Activated naive CD4-positive, alpha-beta T cell (primary cell): ENCODE results near the gene SPRED1.

ENCODE experiments used
- DNase-seq, 4 experiments: peaks; one replicate each; lab custom pipeline; 2025; lab: John Stamatoyannopoulos, UW

SPRED1 gene

GRCh38 chr15:38252481-38253350, at the start of gene SPRED1:
TSS of gene SPRED1 (plus strand) at chr15:38252836. CDS start at chr15:38253186, 350 bp downstream.
- DNase-seq, result peak in 1 of 4 experiments; percentile 15

GRCh38 chr15:38205526-38206272, 46.9 kb upstream of the SPRED1 start:
- no peak for DNase-seq

GRCh38 chr15:38207621-38208020, 45.0 kb upstream of the SPRED1 start:
- DNase-seq, result no peak

GRCh38 chr15:38208206-38208605, 44.4 kb upstream of the SPRED1 start:
- DNase-seq, result no peak

GRCh38 chr15:38208779-38209178, 43.9 kb upstream of the SPRED1 start:
- no peak for DNase-seq

GRCh38 chr15:38211249-38211648, 41.4 kb upstream of the SPRED1 start:
- no peak for DNase-seq

GRCh38 chr15:38211811-38212210, 40.8 kb upstream of the SPRED1 start:
- no peak for DNase-seq

- DNase-seq, result no peak
Measured at GRCh38 chr15:38212729-38213351, 39.8 kb upstream of the SPRED1 start.

- DNase-seq, result no peak
Measured at GRCh38 chr15:38213356-38213755, 39.3 kb upstream of the SPRED1 start.

GRCh38 chr15:38215707-38216106, 36.9 kb upstream of the SPRED1 start:
- DNase-seq, result no peak

GRCh38 chr15:38216763-38217162, 35.9 kb upstream of the SPRED1 start:
- DNase-seq, result no peak

GRCh38 chr15:38217191-38217595, 35.4 kb upstream of the SPRED1 start:
- DNase-seq, result no peak

- no peak for DNase-seq
Measured at GRCh38 chr15:38217788-38218609, 34.6 kb upstream of the SPRED1 start.

- no peak for DNase-seq
Measured at GRCh38 chr15:38220606-38221273, 31.9 kb upstream of the SPRED1 start.

GRCh38 chr15:38224486-38224885, 28.1 kb upstream of the SPRED1 start:
- DNase-seq, result no peak

- no peak for DNase-seq
Measured at GRCh38 chr15:38225381-38225780, 27.3 kb upstream of the SPRED1 start.

GRCh38 chr15:38226608-38227266, 25.9 kb upstream of the SPRED1 start:
- no peak for DNase-seq

GRCh38 chr15:38227941-38228340, 24.7 kb upstream of the SPRED1 start:
- DNase-seq, result no peak

- DNase-seq, result no peak
Measured at GRCh38 chr15:38228618-38229017, 24.0 kb upstream of the SPRED1 start.

- DNase-seq, result no peak
Measured at GRCh38 chr15:38229705-38230310, 22.8 kb upstream of the SPRED1 start.
